Measurements from ENCODE around the gene PPP2CA. TPM values are rescaled to one million over a fixed set of nuclear protein-coding genes. Genes with fewer than 3 reads are reported as not detected.

Gene PPP2CA
- total and polyA plus RNA-seq, 2 of the 13 experiments (the other 11 are each of a cell fraction or from before 2014, with no cell fraction given), result 82.4 to 171 TPM

GRCh38 chr5:134224888-134225779 is 739 bp downstream of the PPP2CA start (continued):
- peak; percentile 26; the same call in 1 of the 2 replicates for TF ChIP-seq SNAPC4 (CRISPR knock-in tag; IDR thresholded peaks at IDR 0.05)
- 0 out of 2 replicates have a peak, but pooled peaks have one; percentile 7 for TF ChIP-seq ZSCAN9 (CRISPR knock-in tag; IDR thresholded peaks at IDR 0.05; ENCODE audit: borderline replicate concordance)
- no peak for TF ChIP-seq ATF3 (CRISPR knock-in tag; IDR thresholded peaks at IDR 0.05)
- 0 out of 2 replicates have a peak, but pooled peaks have one; percentile 21 for TF ChIP-seq DRAP1 (CRISPR knock-in tag; IDR thresholded peaks at IDR 0.05)
- TF ChIP-seq ZNF792 (CRISPR knock-in tag; IDR thresholded peaks at IDR 0.05), result no peak
- peak; percentile 71; the same call in 1 of the 2 replicates for TF ChIP-seq ZBTB37 (CRISPR knock-in tag; IDR thresholded peaks at IDR 0.05)
- no peak for TF ChIP-seq GABPA (IDR thresholded peaks at IDR 0.05; ENCODE audit: low read depth, low read length)
- TF ChIP-seq GABPA (CRISPR knock-in tag; IDR thresholded peaks at IDR 0.05; ENCODE audit: low read depth), result no peak
- no peak; the same call in 1 of the 2 replicates for TF ChIP-seq ZBTB25 (CRISPR knock-in tag; IDR thresholded peaks at IDR 0.05)
- TF ChIP-seq ZNF350 (CRISPR knock-in tag; IDR thresholded peaks at IDR 0.05; ENCODE audit: borderline replicate concordance, low read depth), result 0 out of 2 replicates have a peak, but pooled peaks have one; percentile 5
- TF ChIP-seq ZNF770 (CRISPR knock-in tag; IDR thresholded peaks at IDR 0.05), result peak; percentile 43; the same call in 1 of the 2 replicates
- 0 out of 2 replicates have a peak, but pooled peaks have one; percentile 36 for TF ChIP-seq ZNF232 (CRISPR knock-in tag; IDR thresholded peaks at IDR 0.05; ENCODE audit: borderline replicate concordance)
- no peak for TF ChIP-seq ZNF335 (CRISPR knock-in tag; IDR thresholded peaks at IDR 0.05)
- no peak for TF ChIP-seq ZNF280D (CRISPR knock-in tag; IDR thresholded peaks at IDR 0.05)

All from HepG2 (cell line).